A549 (cell line): ENCODE data around the gene KIAA2012. TPM values are rescaled to one million over a fixed set of nuclear protein-coding genes. Genes with fewer than 3 reads are reported as not detected.

Source experiments
- ATAC-seq, 2 experiments: fragments of 200-7000 bp in 1 of 2; fragments of >200 bp in 1 of 2; cut with Nextera tagmentation in 1 of 2; cut with Tn5 transposase in 1 of 2; 3 replicates each; pipeline versions ENCODE4 v1.8.0 to v1.9.1; 2018 to 2020; ENCODE audit warnings: mild to moderate bottlenecking in 1 of 2, moderate library complexity in 1 of 2
- CTCF ChIA-PET: fragments of 300-600 bp; sonication (Branson Sonifier 250); formaldehyde crosslinking; extraction: SDS; loops from one replicate; lab custom pipeline; 2021; ENCODE audit warnings: antibody characterized with exemption, inconsistent platforms; lab: Yijun Ruan, JAX
- POLR2A ChIA-PET: fragments of 350-600 bp; formaldehyde crosslinking; extraction: SDS; loops from one replicate; lab custom pipeline; 2021; ENCODE audit warnings: antibody characterized with exemption, inconsistent platforms; lab: Yijun Ruan, JAX
- DNase-seq, 2 experiments: peaks; one replicate each; pipeline versions ENCODE4 v3.0.0 to v3.0.0-alpha.2; 2011 to 2016; ENCODE audit warnings: low read depth in 1 of 2, low spot score in 1 of 2
- FAIRE-seq: peaks from 2 replicates; lab custom pipeline; 2011; peaks lifted over from hg19 to GRCh38; lab: Jason Lieb, UNC
- H3K27ac ChIP-seq, 2 experiments: fragments of >200 bp; sonication (Bioruptor Twin); formaldehyde crosslinking; 3 replicates each; pipeline ENCODE4 v1.5.1; 2016 to 2017
- H3K4me1 ChIP-seq: fragments of >200 bp; sonication (Bioruptor Twin); formaldehyde crosslinking; 3 replicates; pipeline ENCODE4 v1.6.1; 2016
- H3K4me2 ChIP-seq: fragments of >200 bp; sonication (Bioruptor Twin); formaldehyde crosslinking; 3 replicates; pipeline ENCODE4 v1.6.1; 2016
- H3K4me3 ChIP-seq: fragments of >200 bp; sonication (Bioruptor Twin); formaldehyde crosslinking; 3 replicates; pipeline ENCODE4 v1.5.1; 2016
- H3K9me3 ChIP-seq: fragments of >200 bp; sonication (Bioruptor Twin); formaldehyde crosslinking; 3 replicates; pipeline ENCODE4 v1.6.1; 2016
- BHLHE40 ChIP-seq: IDR thresholded peaks from 2 replicates; pipeline ENCODE4 v1.6.1; 2012; ENCODE audit warnings: low read depth, low read length, inconsistent platforms
- ESRRA ChIP-seq: fragments of 150-350 bp; IDR thresholded peaks from 2 replicates; pipeline ENCODE4 v1.6.1; 2014; ENCODE audit warnings: mild to moderate bottlenecking, low read length, borderline replicate concordance
- FOXS1 ChIP-seq: fragments of 250-450 bp; sonication (Bioruptor Pico); IDR thresholded peaks from 2 replicates; pipeline ENCODE4 v1.5.0; 2020; ENCODE audit warnings: mild to moderate bottlenecking, moderate library complexity
- GATA3 ChIP-seq: IDR thresholded peaks from 2 replicates; pipeline ENCODE4 v1.6.1; 2012; ENCODE audit warnings: borderline replicate concordance
- HOXA7 ChIP-seq: fragments of 250-450 bp; sonication (Bioruptor Pico); IDR thresholded peaks from 2 replicates; pipeline ENCODE4 v1.5.0; 2020; ENCODE audit warnings: mild to moderate bottlenecking, moderate library complexity
- HOXB5 ChIP-seq: fragments of 250-450 bp; sonication (Bioruptor Pico); IDR thresholded peaks from 2 replicates; pipeline ENCODE4 v1.5.0; 2020; ENCODE audit warnings: mild to moderate bottlenecking, moderate library complexity
- KDM1A ChIP-seq: fragments of 200-600 bp; sonication (generic); IDR thresholded peaks from 2 replicates; pipeline ENCODE4 v1.6.1; 2016; ENCODE audit warnings: low read depth, mild to moderate bottlenecking
- NFE2L2 ChIP-seq: fragments of 150-350 bp; conservative IDR thresholded peaks from 2 replicates; pipeline ENCODE4 v1.6.1; 2014; ENCODE audit warnings: low read length
- NPAS2 ChIP-seq: fragments of 250-450 bp; sonication (Bioruptor Pico); IDR thresholded peaks from 2 replicates; pipeline ENCODE4 v1.8.0; 2022; ENCODE audit warnings: mild to moderate bottlenecking, moderate library complexity, borderline replicate concordance
- PHF8 ChIP-seq: fragments of 200-600 bp; sonication (generic); IDR thresholded peaks from 2 replicates; pipeline ENCODE4 v1.6.1; 2016; ENCODE audit warnings: low read depth, mild to moderate bottlenecking, antibody characterized with exemption, moderate library complexity, borderline replicate concordance
- POLR2A ChIP-seq: IDR thresholded peaks from 2 replicates; pipeline ENCODE4 v1.6.1; 2012; ENCODE audit warnings: mild to moderate bottlenecking, low read length
- RAD21 ChIP-seq, 2 experiments: fragments of >200 bp in 1 of 2; sonication (Bioruptor Twin) in 1 of 2; formaldehyde crosslinking in 1 of 2; IDR thresholded peaks in 1 of 2; conservative IDR thresholded peaks in 1 of 2; 2 replicates in 1 of 2; 3 replicates in 1 of 2; pipeline ENCODE4 v1.6.1; 2012 to 2018; ENCODE audit warnings: inconsistent platforms in 1 of 2
- RCOR1 ChIP-seq: fragments of 150-350 bp; IDR thresholded peaks from 2 replicates; pipeline ENCODE4 v1.6.1; 2014; ENCODE audit warnings: antibody characterized with exemption, low read length, low read depth
- RFX5 ChIP-seq: fragments of 450-650 bp; IDR thresholded peaks from 2 replicates; pipeline ENCODE4 v1.7.1; 2014; ENCODE audit warnings: antibody characterized with exemption, mild to moderate bottlenecking, moderate library complexity
- SMC3 ChIP-seq: fragments of >200 bp; sonication (Bioruptor Twin); formaldehyde crosslinking; IDR thresholded peaks from 3 replicates; pipeline ENCODE4 v1.6.1; 2018; ENCODE audit warnings: inconsistent platforms
- ZC3H11A ChIP-seq: fragments of 450-650 bp; IDR thresholded peaks from 2 replicates; pipeline ENCODE4 v1.6.1; 2014; ENCODE audit warnings: antibody characterized with exemption, mild to moderate bottlenecking
- ZFP36 ChIP-seq: fragments of 450-650 bp; IDR thresholded peaks from 2 replicates; pipeline ENCODE4 v1.6.1; 2014; ENCODE audit warnings: borderline replicate concordance; ENCODE audit not compliant: partially characterized antibody
- WGBS: methylation state at CpG from one replicate; pipeline ENCODE4 v1.1.6; 2017; ENCODE audit errors: missing lambda C conversion rate; 5-methylcytosine and 5-hydroxymethylcytosine counted together
- polyA plus RNA-seq, 4 experiments: library from polyadenylated mRNA; depleted of rRNA in 3 of 4; stranded (reverse); fragments of >200 nt; fragmentation: RNase III in 1 of 4; extraction: RNeasy Plus Mini Kit Qiagen cat#74134 plus additional on column Dnase treatment in 1 of 4; gene quantifications; 2 replicates in 3 of 4; 3 replicates in 1 of 4; pipeline ENCODE4 v1.2.3, GENCODE V29; 2011 to 2017
- TF ChIP-seq, protein P1 (sequence below): fragments of 250-450 bp; sonication (Bioruptor Pico); IDR thresholded peaks from 2 replicates; pipeline ENCODE4 v1.5.0; 2021; ENCODE audit warnings: mild to moderate bottlenecking, moderate library complexity, borderline replicate concordance
- TF ChIP-seq, protein P2 (sequence below): fragments of >200 bp; sonication (Bioruptor Twin); formaldehyde crosslinking; IDR thresholded peaks from 3 replicates; pipeline ENCODE4 v1.5.1; 2016
- TF ChIP-seq, protein P3 (sequence below): fragments of >200 bp; sonication (Bioruptor Twin); formaldehyde crosslinking; IDR thresholded peaks from 2 replicates; pipeline ENCODE4 v1.6.1; 2016
- TF ChIP-seq, protein P4 (sequence below): fragments of 250-450 bp; sonication (Bioruptor Pico); IDR thresholded peaks from 2 replicates; pipeline ENCODE4 v1.5.0; 2020; ENCODE audit warnings: low read depth, mild to moderate bottlenecking, moderate library complexity
- TF ChIP-seq, protein P5 (sequence below): IDR thresholded peaks from 2 replicates; pipeline ENCODE4 v1.6.1; 2012

Gene KIAA2012
- polyA plus RNA-seq, 2 of the 4 experiments (the other 2 are of a cell fraction), result 0.01 to 0.04 TPM

DNA sequence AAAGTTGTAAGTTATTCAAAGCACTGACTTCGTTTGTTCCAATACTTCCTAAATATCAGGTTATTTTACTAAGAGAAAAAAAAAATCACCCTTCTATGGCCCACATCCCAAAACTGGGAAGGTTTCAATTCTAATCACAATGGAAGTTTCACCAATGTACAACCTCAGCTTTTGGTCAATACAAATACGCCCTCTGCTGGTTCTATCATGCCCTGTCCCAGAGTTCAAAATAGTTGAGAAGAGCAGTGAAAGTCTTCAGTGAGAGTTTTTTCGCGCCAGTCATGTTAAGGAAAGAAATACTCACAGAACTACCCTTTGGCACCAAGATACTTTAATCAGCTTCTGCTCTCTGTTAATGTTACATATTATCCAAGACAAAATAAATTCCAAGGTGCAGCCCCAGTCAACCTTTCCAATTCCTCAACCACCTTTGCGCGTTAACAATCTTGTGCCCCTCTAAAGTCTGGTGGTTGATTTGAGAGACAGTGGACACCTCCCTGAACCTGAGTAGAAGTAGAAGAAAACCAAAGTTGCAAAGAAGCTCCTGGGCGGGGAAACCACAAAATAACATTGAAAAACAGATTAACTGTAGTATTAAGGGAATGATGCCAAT, 105.4 kb downstream of the KIAA2012 start:
- 0 out of 3 replicates have a peak, but pooled peaks cover 3% of the 10 kb centered on the region for H3K9me3 ChIP-seq
- H3K4me1 ChIP-seq, result no peaks in the 10 kb centered on the region
- ChIA-PET CTCF (interaction anchor here (0.5 to 5.3 kb wide), 58 partner anchors 9 to 942 kb away, joined by 3 to 75 read pairs (median 4); partner anchors contain the start of gene KIAA2012), POLR2A (interaction anchor here (0.6 kb wide), 1 partner anchor 173 kb away, joined by 3 read pairs; no protein-coding TSS in a partner anchor)
- H3K27ac ChIP-seq, result no peak overlapping the region
- peak; percentile 92 to 99 for ATAC-seq
- WGBS, result 42% methylated on average over 7 of the region's 7 CpGs
- TF ChIP-seq, protein P1, sequence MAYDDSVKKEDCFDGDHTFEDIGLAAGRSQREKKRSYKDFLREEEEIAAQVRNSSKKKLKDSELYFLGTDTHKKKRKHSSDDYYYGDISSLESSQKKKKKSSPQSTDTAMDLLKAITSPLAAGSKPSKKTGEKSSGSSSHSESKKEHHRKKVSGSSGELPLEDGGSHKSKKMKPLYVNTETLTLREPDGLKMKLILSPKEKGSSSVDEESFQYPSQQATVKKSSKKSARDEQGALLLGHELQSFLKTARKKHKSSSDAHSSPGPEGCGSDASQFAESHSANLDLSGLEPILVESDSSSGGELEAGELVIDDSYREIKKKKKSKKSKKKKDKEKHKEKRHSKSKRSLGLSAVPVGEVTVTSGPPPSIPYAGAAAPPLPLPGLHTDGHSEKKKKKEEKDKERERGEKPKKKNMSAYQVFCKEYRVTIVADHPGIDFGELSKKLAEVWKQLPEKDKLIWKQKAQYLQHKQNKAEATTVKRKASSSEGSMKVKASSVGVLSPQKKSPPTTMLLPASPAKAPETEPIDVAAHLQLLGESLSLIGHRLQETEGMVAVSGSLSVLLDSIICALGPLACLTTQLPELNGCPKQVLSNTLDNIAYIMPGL (CRISPR knock-in tag), result no peak
- TF ChIP-seq BHLHE40 (no peak), RCOR1 (no peak), KDM1A (no peak), GATA3 (no peak), HOXB5 (CRISPR knock-in tag) (no peak), SMC3 (peak; percentile 92), FOXS1 (no peak), NPAS2 (no peak), RAD21 (conservative IDR thresholded peaks at IDR 0.05 in 1 of 2, IDR thresholded peaks at IDR 0.05 in 1 of 2) (peak; percentile 93 to 96)
- TF ChIP-seq, protein P2, sequence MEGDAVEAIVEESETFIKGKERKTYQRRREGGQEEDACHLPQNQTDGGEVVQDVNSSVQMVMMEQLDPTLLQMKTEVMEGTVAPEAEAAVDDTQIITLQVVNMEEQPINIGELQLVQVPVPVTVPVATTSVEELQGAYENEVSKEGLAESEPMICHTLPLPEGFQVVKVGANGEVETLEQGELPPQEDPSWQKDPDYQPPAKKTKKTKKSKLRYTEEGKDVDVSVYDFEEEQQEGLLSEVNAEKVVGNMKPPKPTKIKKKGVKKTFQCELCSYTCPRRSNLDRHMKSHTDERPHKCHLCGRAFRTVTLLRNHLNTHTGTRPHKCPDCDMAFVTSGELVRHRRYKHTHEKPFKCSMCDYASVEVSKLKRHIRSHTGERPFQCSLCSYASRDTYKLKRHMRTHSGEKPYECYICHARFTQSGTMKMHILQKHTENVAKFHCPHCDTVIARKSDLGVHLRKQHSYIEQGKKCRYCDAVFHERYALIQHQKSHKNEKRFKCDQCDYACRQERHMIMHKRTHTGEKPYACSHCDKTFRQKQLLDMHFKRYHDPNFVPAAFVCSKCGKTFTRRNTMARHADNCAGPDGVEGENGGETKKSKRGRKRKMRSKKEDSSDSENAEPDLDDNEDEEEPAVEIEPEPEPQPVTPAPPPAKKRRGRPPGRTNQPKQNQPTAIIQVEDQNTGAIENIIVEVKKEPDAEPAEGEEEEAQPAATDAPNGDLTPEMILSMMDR, result peak; percentile 94
- no peak overlapping the region for H3K4me2 ChIP-seq
- peak; percentile 51 to 67 for DNase-seq
- H3K4me3 ChIP-seq, result no peak overlapping the region
- FAIRE-seq, result no peak

DNA sequence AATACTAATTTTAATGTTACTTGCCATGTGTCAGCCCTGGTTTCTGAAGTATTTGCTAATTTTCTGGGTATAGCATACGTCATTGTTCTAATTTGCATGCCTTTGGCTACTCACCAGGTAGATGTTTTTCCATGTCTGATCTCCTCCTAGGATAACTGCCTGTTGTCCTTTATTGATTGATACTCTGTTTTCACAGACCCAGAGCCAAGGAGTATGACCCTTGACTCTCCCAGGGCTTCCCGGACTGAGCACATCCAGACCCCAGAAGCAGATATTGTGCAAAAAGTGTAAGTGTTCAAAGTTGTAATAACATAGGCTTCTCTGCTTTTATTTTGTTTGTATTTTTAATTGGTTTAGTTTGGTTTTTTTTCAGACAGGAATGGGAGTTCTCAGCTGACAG, 111.5 kb downstream of the KIAA2012 start:
- CTCF ChIA-PET, result interaction anchor here (0.6 to 2.3 kb wide), 5 partner anchors 9 to 388 kb away, joined by 3 to 9 read pairs (median 3); no protein-coding TSS in a partner anchor
- no peak for TF ChIP-seq NFE2L2
- no peak for TF ChIP-seq RFX5
- TF ChIP-seq POLR2A, result no peak
- TF ChIP-seq ESRRA, result no peak
- no peak for TF ChIP-seq ZFP36
- no peak for TF ChIP-seq PHF8
- TF ChIP-seq HOXA7 (CRISPR knock-in tag), result no peak
- TF ChIP-seq, protein P3, sequence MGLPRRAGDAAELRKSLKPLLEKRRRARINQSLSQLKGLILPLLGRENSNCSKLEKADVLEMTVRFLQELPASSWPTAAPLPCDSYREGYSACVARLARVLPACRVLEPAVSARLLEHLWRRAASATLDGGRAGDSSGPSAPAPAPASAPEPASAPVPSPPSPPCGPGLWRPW, result no peak
- TF ChIP-seq, protein P4, sequence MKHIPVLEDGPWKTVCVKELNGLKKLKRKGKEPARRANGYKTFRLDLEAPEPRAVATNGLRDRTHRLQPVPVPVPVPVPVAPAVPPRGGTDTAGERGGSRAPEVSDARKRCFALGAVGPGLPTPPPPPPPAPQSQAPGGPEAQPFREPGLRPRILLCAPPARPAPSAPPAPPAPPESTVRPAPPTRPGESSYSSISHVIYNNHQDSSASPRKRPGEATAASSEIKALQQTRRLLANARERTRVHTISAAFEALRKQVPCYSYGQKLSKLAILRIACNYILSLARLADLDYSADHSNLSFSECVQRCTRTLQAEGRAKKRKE, result no peak
- no peak for TF ChIP-seq ZC3H11A
- TF ChIP-seq, protein P5, sequence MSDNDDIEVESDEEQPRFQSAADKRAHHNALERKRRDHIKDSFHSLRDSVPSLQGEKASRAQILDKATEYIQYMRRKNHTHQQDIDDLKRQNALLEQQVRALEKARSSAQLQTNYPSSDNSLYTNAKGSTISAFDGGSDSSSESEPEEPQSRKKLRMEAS, result no peak
- FAIRE-seq, result no peak
- Histone ChIP-seq H3K4me3 (no peak overlapping the region), H3K27ac (no peak overlapping the region), H3K4me1 (peaks cover 25% of the 10 kb centered on the region), H3K9me3 (no peaks in the 10 kb centered on the region), H3K4me2 (no peak overlapping the region)
- ATAC-seq, result no peak
- DNase-seq, result no peak
- WGBS, result 76% methylated on average over 2 of the region's 2 CpGs
- POLR2A ChIA-PET, result no interaction called here
